SKM-1 (cell line): ENCODE data around the gene ADCY9.
"Not testable (repeated sequence)": the region's sequence is repeated elsewhere in the genome, so short reads cannot be mapped to it uniquely, and the experiment has no call there.

Source experiments
- DNase-seq: peaks from one replicate; lab custom pipeline; 2025; ENCODE audit not compliant: unreplicated experiment; lab: John Stamatoyannopoulos, UW

ADCY9 gene

DNA sequence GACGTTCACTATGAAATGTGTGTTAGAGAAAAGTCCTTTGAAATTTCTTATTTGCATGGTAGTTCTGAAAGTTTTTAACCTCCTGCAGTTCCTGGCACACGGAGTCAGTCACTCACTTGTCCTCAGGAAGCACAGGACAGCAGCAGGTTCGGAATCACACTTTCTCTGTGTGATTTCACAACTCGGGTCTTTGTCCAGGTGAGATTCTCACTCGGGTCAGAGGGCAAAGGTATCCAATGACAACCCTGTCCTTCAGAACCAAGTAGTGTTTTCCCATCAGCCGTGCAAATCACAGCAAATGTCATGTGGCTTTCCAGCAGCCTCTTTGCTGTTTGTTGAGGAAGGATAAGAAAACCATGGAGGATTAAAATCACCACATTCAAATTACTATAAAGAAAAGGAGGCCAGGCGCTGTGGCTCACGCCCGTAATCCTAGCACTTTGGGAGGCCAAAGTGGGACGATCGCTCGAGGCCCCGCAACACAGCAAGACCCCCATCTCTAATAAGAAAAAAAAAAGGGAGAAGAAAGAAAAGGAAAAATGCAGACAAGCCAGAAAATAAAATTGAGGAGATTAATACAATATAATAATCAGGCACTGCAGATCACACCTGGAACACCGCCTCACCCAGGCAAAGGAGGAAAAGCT lies 22.0 kb downstream of the ADCY9 start:
- no peak for DNase-seq

DNA sequence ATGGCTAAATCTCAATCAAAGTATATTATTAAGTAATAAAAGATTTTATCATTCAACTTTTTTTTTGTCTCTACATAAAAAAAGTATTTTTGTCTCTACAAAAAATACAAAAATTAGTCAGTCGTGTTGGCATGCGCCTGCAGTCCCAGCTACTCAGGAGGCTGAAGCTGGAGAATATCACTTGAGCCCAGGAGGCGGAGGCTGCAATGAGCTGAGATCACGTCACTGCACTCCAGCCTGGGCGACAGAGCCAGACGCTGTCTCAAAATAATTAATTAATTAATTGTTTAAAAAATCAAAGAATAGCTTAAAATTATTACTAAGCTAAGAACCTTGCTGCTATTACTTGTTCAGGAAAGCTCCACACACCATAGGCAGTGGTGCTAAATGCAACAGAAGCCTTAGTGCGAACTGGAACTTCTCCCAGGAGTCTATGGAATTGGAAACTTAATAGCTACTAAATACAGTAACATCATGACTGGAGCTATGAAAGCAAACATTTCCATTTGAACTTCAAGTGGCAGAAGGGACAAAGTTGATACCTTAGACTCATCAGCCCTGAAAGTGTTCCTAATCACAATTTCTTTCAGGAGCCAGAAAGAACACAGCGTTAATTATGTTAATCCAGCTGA lies 22.6 kb downstream of the ADCY9 start:
- DNase-seq = no peak

DNA sequence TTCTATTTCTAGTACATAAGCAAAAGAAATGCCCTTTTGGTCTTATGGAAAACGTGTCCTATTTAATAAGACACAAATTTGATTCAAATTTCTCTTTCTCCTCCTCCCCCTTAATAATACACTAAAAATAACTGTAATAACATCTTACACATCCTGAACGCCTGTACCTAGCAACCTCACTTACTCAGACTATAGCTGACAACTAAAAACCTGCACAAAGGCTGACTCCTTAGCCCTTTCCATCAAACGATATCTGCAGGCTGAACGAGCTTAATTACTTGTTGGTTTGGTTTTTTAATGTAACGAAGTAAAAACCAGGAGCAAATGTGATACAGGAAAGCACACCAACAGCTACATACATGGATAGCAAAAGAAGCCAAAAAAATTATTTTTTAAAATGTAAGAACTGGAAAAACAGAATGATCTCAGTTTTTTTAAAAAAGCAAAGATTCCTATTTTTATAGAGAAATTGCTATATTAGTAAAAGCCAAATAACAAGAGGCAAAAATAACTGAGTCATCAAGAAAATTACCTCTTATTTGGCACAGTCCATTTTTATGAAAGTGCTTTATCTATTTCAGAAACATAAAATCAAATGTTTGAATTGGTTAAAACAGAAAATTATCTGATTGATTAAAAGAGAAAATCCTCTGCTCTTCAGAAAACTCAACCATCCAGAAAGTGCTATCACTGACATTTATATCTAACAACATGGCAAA lies 23.5 kb downstream of the ADCY9 start:
- no peak for DNase-seq

DNA sequence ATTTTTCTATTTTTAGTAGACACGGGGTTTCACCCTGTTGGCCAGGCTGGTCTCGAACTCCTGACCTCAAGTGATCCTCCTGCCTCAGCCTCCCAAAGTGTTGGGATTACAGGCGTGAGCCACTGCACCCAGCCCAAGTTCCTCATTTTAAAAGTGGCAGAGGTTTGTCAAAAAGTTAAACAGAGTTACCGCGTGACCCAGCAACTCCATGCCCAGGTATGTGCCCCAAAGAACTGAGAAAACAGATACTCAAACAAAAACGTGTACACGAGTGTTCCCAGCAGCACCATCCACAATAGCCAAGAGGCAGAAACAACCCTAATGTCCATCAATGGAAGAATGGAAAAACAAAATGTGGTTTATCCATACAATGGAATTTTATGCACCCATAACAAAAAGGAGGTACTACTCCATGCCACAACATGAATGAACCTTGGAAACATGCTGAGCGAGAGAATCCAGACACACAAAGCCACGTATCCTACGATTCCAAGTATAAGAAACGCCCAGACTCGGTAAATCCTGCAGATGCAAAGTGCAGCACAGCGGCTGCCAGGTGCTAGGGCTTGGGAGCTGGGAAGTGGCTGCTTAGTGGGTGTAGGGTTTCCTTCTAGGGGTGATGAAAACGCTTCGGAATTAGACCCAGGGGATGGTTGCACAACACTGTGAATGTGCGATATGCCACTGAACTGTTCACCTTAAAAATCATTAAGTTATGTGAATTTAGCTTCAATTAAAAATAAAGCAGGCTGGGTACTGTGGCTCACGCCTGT lies 24.8 kb downstream of the ADCY9 start:
- no peak for DNase-seq

DNA sequence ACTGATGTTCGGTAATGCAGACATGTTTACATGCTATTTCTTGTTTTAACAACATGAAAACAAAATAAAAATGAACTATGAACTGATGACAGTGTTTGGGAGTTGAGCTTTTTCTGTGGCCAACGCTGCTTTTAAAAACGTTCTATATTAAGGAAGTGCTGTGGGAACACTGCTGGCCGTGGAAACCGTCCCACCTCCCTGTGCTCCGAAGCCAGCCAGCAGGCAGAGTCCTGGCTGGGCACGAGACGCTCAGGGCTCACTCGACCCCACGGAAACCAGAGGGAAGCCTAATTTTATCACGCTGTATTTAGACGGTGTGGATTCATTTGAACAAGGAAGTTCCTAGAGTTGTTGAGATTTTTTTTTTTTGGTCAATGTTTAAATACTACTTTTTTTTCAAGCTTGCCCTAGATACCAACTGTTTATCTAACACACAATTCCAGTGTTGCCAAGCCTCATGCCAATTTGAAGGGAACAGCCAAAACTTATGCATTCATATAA lies 25.8 kb downstream of the ADCY9 start:
- no peak for DNase-seq

DNA sequence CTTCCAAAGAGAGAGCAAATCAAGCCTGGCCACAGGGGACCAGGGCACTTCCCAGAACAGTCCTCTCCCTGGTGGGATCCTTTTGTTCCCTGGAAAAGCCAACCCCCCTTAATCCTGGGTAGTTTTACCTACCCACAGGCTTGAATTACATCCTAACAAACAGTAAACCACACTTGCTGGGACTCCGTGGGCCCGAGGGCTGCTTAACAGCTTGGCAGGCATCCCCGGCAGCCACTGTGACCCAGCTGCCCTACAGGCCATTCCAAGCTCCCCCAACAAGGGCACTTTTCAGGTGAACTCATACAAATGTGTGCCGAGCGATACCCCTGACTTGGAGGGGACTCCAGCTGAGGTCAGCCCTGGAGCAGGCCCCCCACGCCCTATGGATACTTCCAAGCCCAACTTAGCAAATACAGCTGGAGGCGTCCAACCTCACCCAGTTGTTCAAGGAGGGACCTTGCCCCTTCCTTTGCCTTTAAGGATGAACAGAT lies 26.4 kb downstream of the ADCY9 start:
- no peak for DNase-seq

DNA sequence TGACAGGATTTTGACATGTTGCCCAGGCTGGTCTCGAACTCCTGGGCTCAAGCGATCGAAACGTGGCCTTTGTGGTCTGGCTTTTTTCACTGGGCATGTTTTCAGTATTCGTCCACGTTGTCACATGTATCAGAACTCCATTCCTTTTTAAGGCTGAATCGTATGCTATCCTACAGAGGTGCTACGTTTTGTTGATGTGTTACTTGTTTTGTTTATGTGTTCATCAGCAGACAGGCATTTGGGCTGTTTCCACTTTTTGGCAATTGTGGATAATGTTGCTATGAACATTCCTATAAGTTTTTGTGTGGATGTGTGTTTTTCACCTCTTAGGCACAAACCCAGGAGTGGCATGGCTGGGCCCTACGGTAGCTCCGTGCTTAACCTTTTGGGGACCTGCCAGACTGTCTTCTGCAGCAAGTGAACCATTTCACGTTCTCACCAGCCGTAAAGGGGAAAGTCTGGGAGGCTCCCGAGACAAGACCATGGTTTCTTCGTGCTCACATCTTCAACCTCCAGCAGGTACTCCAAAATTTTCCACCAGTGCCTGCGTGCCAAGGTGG lies 26.9 kb downstream of the ADCY9 start:
- no peak for DNase-seq

DNA sequence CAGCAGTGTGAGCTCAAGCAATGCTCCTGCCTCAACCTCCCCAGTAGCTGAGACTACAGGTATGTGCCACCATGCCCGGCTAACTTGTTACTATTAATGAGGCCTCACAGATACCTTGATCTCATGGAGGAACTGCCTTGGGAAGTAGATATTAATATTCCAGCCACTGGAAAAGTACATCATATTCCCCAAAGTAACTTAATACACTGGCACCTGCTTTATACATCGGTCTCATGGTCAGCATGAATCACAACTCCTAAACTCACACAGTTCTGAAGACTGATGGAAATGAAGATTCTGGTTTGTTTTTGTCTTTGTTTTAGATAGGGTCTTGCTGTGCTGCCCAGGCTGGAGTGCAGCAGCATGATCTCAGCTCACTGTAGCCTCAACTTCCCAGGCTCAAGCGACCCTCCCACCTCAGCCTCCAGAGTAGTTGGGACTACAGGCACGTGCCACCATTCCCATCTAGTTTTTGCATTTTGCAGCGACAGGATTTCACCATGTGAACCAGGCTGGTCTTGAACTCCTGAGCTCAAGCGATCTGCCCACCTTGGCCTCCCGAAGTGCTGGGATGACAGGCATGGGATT lies 28.2 kb downstream of the ADCY9 start:
- DNase-seq = no peak

DNA sequence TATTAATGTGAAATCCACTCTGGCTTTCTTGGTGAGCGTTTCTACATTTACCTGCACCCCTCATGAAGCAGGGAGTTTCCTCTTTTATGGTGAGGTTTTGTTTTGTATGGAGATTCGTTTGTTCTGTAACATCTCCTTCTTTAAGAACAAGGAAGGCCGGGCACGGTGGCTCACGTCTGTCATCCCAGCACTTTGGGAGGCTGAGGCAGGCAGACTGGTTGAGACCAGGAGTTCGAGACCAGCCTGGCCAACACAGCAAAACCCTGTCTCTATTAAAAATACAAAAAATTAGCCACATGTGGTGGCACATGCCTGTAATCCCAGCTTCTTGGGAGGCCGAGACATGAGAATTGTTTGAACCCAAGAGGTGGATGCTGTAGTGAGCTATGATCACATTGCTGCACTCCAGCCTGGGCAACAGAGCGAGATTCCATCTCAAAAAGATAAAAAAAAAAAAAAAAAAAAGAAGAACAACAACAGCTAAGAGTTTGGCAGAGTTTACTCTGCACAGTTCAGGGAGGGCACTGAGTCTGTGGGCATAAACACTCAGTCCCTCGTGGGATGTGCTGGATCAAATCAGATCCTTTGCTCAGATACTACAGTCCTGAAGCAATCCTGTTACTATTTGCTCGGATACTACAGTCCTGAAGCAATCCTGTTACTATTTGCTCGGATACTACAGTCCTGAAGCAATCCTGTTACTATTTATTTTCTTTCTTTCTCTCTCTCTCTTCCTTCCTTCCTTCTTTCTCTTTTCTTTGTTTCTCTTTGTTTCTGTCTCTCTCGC lies 28.9 kb downstream of the ADCY9 start:
- no peak for DNase-seq

DNA sequence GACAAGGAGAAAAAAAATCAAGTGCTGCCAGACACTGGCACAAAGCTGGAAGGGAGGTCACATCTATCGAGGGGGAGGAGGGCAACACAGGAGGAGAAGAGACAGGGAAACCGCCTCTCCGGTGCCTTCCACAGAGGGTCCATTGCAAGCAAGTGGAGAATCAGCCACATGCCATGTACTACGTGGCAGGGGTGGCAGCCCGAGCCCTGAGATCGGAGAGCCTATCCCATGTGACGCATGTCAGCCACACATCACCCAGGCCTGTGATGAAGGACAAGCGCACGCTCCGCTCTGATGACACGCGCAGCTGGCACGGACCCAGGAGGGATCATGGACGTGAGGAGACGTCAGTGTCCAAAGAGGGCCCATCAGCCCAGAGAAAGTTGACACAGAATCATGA lies 30.1 kb downstream of the ADCY9 start:
- DNase-seq = no peak

DNA sequence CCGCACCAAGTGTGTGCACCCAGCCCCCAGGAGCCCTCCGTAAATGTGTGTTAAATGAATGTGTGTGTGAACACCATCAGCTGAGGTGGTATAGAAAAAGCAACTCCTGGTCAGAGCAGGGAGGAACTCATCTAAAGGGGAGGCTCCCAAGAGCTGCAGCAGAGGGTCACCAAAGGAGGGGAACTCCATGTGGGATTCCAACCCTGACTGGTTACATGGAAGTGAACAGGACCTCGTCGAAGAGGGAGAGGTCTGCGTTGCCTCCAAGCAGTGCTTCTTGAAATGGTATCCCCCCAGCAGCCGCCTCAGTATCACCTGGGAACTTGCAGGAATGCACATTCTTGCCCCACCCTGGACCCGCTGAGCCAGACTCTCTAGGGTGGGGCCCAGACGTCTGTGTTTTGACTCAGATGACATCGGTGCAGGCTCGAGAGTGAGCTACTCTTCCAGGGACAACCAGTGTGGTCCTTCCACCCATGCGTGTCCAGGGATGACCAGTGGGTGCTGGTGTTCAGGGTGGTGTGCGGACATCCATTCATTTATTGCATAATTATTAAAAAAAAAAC lies 30.8 kb downstream of the ADCY9 start:
- no peak for DNase-seq

DNA sequence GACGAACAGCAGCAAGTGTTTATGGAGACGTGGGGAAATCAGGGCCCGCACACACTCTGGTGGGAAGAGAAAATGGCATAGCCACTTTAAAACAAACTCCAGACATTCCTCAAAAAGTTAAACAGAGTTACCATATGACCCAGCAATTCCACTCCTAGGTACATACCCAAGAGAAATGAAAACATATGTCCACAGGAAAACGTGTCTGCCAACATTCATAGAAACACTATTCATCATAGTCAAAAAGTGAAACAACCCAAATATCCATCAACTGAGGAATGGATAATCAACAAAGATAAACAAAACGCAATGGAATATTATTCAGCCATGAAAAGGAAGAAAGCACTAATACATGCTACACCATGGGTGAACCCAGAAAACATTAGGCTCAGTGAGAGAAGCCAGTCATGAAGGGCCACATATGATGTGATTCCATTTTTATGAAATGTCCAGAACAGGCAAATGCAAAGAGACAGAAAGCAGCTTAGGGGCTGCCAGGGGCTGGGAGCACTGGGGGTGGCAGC lies 32.8 kb downstream of the ADCY9 start:
- no peak for DNase-seq

DNA sequence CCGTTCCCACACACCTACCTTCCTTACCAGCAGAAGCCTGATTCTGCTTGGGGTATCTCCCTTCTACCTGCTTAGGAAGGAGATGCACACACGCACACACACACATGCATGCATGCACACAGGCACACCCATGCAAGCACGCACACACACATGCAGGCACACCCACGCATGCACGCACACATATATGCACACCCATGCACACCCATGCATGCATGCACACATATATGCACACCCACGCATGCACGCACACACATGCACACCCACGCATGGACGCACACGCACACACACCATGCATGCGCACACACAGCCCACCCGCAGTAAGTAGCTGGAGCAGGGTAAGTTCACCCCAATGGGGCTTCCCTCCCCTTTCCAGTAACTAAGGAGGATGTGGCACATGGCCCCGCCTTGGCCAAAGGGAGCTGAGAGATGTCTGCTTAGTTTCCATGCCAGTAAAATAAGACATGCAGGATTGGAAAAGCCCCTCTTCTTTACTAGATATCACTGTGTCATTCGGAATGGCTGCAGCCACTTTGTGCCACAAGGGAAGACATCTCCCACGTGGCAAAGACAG lies 33.7 kb downstream of the ADCY9 start:
- no peak for DNase-seq

DNA sequence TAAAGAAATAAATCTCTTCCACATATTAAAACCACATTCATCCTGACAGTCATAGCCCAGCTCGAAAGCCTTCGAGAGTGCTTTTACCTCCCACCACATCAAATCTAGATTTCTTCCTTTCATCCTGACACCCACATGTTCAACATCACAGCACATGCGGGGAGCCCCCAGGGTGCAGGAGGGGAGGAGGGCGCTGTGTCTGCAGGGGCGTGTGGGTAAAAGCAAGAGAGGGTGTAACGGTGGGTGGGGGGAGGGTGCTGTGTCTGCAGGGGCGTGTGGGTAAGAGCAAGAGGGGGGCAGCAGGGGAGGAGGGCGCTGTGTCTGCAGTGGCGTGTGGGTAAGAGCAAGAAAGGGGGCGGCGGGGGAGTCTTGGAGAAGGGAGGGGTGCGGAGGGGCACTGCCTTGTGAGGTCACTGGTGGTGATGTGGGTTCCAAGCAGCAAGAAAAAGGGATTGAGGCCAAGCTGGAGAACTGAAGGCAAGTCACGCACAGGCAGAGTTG lies 34.7 kb downstream of the ADCY9 start:
- DNase-seq = no peak

DNA sequence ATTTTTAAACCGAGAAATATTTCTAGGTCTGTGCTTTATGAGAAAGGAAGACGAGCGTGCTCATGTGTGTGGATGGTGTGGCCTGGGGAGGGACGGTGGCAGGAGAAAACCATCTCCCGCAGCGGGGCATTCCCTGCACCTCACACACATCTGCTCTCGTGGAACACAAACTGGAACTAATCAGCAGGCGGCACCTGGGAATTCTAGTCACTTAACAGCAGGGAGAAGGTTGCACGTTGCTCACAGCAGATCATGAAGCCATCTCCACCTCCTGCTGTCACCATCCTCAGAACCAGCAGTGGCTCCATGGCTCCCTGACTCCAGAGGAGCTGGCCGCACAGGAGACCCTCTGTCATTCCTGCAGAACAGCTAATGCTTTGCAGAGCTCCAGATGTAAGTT lies 35.2 kb downstream of the ADCY9 start:
- DNase-seq = no peak

DNA sequence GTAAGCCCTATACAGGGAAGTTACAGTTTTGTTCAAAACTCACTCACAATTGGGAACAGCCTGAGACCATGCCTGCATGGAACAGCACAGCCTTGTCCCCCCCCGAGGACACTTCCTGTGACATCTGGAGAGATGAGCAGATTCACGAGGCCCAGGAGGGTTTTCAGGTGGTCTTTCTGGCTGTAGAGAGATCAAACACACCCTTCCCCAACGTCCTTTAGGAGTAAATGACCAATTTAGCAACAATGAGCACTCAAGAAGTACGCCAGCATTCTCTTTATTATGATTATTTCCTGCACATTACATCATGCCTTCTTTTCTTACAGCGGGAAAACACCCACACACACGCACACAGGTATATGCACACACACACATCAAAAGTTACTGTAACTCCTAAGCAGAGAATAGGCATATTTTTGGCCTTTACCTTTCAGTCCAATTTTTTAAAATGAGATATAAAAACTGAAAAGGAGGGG lies 39.0 kb downstream of the ADCY9 start:
- no peak for DNase-seq

DNA sequence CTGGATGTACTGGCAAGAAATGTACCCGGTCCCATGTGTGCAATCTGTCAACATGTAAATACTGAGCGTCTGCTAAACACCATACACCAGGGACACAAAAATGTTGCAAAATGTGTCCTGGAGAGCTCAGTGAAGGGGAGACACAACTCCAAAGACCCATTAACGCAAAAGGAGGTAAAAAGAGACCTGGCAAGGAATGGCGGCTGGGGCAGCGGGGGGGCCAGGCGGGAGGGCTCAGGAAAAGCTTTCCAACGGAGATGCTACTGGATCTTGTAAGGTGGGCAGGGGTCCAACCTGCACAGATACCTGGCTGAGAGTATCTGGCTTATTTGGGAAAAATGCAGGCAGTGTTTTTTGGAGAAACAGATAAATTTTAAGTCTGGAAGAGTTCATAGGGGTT lies 40.7 kb downstream of the ADCY9 start:
- DNase-seq = no peak

DNA sequence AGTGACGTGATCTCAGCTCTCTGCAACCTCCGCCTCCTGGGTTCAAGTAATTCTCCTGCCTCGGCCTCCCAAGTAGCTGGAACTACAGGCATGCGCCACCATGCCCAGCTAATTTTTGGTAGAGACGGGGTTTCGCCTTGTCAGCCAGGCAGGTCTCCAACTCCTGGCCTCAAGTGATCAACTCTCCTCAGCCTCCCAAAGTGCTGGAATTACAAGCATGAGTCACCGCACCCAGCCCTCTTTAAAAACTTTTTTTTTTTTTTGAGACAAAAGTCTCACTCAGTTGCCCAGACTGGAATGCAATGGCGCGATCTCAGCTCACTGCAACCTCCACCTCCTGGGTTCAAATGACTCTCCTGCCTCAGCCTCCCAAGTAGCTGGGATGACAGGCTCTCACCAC lies 43.1 kb downstream of the ADCY9 start:
- not testable (repeated sequence) for DNase-seq
